ENCODE measurements around the gene C14orf119.

Gene C14orf119

GRCh38 chr14:23141706-23142444, 46.6 kb downstream of the C14orf119 start:
- H2BK120ac ChIP-seq (ENCODE audit: insufficient read depth, low read length, poor library complexity), result peak overlapping the region; percentile 41
- peak overlapping the region; percentile 55 for H4K8ac ChIP-seq (ENCODE audit: low read depth, low read length)
- peak; percentile 88 to 90 for DNase-seq
- H4K12ac ChIP-seq (ENCODE audit: low read depth, low read length), result no peak overlapping the region
- no peak overlapping the region for H3K4me2 ChIP-seq (ENCODE audit: low read length)
- H3K23ac ChIP-seq (ENCODE audit: low read length), result no peak overlapping the region
- H3K18ac ChIP-seq (ENCODE audit: low read length), result no peak overlapping the region
- H3K36me3 ChIP-seq (ENCODE audit: control insufficient read depth in 1 of 2, insufficient read depth in 2 of 2, low read length in 2 of 2), result peaks cover 26 to 34% of the 10 kb centered on the region in 2 experiments
- no peak overlapping the region for H3K4me3 ChIP-seq (ENCODE audit: low read depth, low read length)
- no peak overlapping the region for H2AFZ ChIP-seq (ENCODE audit: insufficient read depth, low read length, poor library complexity)
- H3K79me2 ChIP-seq (ENCODE audit: control insufficient read depth, insufficient read depth, low read length, poor library complexity), result no peaks in the 10 kb centered on the region
- H3K9ac ChIP-seq (ENCODE audit: low read length), result no peak overlapping the region
- no peak overlapping the region for H2AK5ac ChIP-seq (ENCODE audit: low read length)
- H4K91ac ChIP-seq (ENCODE audit: low read depth, low read length), result no peak overlapping the region
- no peak overlapping the region for H3K4ac ChIP-seq (ENCODE audit: low read depth, low read length)
- peaks cover 16 to 26% of the 10 kb centered on the region in 2 experiments for H3K4me1 ChIP-seq (ENCODE audit: control insufficient read depth in 1 of 2, insufficient read depth in 2 of 2, low read length in 2 of 2)
- H3K14ac ChIP-seq (ENCODE audit: low read length), result no peak overlapping the region
- H3K27me3 ChIP-seq (ENCODE audit: insufficient read depth, low read length), result no peaks in the 10 kb centered on the region
- WGBS (ENCODE audit: extremely low coverage, insufficient coverage, insufficient read length), result no CpG with 5 or more reads among the region's 7 CpGs
- H2BK12ac ChIP-seq (ENCODE audit: low read length), result no peak overlapping the region
- no peaks in the 10 kb centered on the region for H3K9me3 ChIP-seq (ENCODE audit: insufficient read depth, low read depth, low read length)
- no peak overlapping the region for H2BK5ac ChIP-seq (ENCODE audit: low read depth, low read length, poor library complexity)
- no peak overlapping the region for H3K27ac ChIP-seq (ENCODE audit: low read depth, low read length)
- H3K79me1 ChIP-seq (ENCODE audit: low read length), result peaks cover 7% of the 10 kb centered on the region

GRCh38 chr14:23142826-23143225, 47.5 kb downstream of the C14orf119 start:
- Histone ChIP-seq H3K4me1 (ENCODE audit: control insufficient read depth in 1 of 2, insufficient read depth in 2 of 2, low read length in 2 of 2) (peaks cover 16 to 28% of the 10 kb centered on the region in 2 experiments), H3K14ac (ENCODE audit: low read length) (no peak overlapping the region), H3K4me2 (ENCODE audit: low read length) (no peak overlapping the region), H2BK5ac (ENCODE audit: low read depth, low read length, poor library complexity) (peak overlapping the region; percentile 18), H2BK120ac (ENCODE audit: insufficient read depth, low read length, poor library complexity) (peak overlapping the region; percentile 39), H2BK12ac (ENCODE audit: low read length) (peak overlapping the region; percentile 62), H3K9ac (ENCODE audit: low read length) (no peak overlapping the region), H3K27ac (ENCODE audit: low read depth, low read length) (no peak overlapping the region), H3K79me2 (ENCODE audit: control insufficient read depth, insufficient read depth, low read length, poor library complexity) (no peaks in the 10 kb centered on the region), H4K8ac (ENCODE audit: low read depth, low read length) (peak overlapping the region; percentile 47), H3K4me3 (ENCODE audit: low read depth, low read length) (no peak overlapping the region), H3K9me3 (ENCODE audit: insufficient read depth, low read depth, low read length) (no peaks in the 10 kb centered on the region), H2AFZ (ENCODE audit: insufficient read depth, low read length, poor library complexity) (no peak overlapping the region), H3K23ac (ENCODE audit: low read length) (no peak overlapping the region), H3K79me1 (ENCODE audit: low read length) (peaks cover 9% of the 10 kb centered on the region), H3K18ac (ENCODE audit: low read length) (peak overlapping the region; percentile 14), H3K36me3 (ENCODE audit: control insufficient read depth in 1 of 2, insufficient read depth in 2 of 2, low read length in 2 of 2) (peaks cover 19 to 24% of the 10 kb centered on the region in 2 experiments), H4K12ac (ENCODE audit: low read depth, low read length) (no peak overlapping the region), H2AK5ac (ENCODE audit: low read length) (peak overlapping the region; percentile 64), H3K4ac (ENCODE audit: low read depth, low read length) (no peak overlapping the region), H4K91ac (ENCODE audit: low read depth, low read length) (peak overlapping the region; percentile 45), H3K27me3 (ENCODE audit: insufficient read depth, low read length) (no peaks in the 10 kb centered on the region)
- whole genome bisulfite sequencing (ENCODE audit: extremely low coverage, insufficient coverage, insufficient read length), result no CpG with 5 or more reads among the region's 4 CpGs
- no peak for DNase-seq

DNA sequence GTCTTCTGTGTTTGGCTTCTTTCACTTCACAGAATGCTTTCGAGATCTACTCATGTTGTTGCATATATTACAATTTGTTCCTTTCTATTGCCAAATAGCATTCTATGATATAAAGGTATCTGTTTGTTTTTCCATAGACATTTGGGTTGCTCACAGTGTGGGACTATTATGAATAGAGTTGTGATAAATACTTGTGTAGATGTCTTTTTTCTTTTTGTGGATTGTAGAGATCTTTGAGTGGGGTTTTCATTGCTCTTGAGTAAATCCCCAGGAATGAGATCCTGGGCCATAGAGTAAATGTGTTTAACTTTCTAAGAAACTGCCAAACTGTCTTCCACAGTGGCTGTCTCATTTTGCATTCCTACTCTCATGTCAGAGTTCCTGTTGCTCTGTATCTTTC, 48.6 kb downstream of the C14orf119 start:
- H3K4me3 ChIP-seq (ENCODE audit: low read depth, low read length), result no peak overlapping the region
- no peak overlapping the region for H3K27ac ChIP-seq (ENCODE audit: low read depth, low read length)
- H3K23ac ChIP-seq (ENCODE audit: low read length), result no peak overlapping the region
- no peaks in the 10 kb centered on the region for H3K9me3 ChIP-seq (ENCODE audit: insufficient read depth, low read depth, low read length)
- H3K79me2 ChIP-seq (ENCODE audit: control insufficient read depth, insufficient read depth, low read length, poor library complexity), result no peaks in the 10 kb centered on the region
- H3K18ac ChIP-seq (ENCODE audit: low read length), result no peak overlapping the region
- no peak overlapping the region for H2BK12ac ChIP-seq (ENCODE audit: low read length)
- H2AK5ac ChIP-seq (ENCODE audit: low read length), result no peak overlapping the region
- H3K79me1 ChIP-seq (ENCODE audit: low read length), result peaks cover 9% of the 10 kb centered on the region
- no peak overlapping the region for H2BK120ac ChIP-seq (ENCODE audit: insufficient read depth, low read length, poor library complexity)
- H3K36me3 ChIP-seq (ENCODE audit: control insufficient read depth in 1 of 2, insufficient read depth in 2 of 2, low read length in 2 of 2), result peaks cover 16 to 22% of the 10 kb centered on the region in 2 experiments
- H2BK5ac ChIP-seq (ENCODE audit: low read depth, low read length, poor library complexity), result no peak overlapping the region
- H3K9ac ChIP-seq (ENCODE audit: low read length), result no peak overlapping the region
- no peak overlapping the region for H3K14ac ChIP-seq (ENCODE audit: low read length)
- no peak overlapping the region for H3K4ac ChIP-seq (ENCODE audit: low read depth, low read length)
- H4K8ac ChIP-seq (ENCODE audit: low read depth, low read length), result no peak overlapping the region
- H3K4me2 ChIP-seq (ENCODE audit: low read length), result no peak overlapping the region
- H2AFZ ChIP-seq (ENCODE audit: insufficient read depth, low read length, poor library complexity), result no peak overlapping the region
- no CpG with 5 or more reads among the region's 1 CpG for WGBS (ENCODE audit: extremely low coverage, insufficient coverage, insufficient read length)
- no peak for DNase-seq
- no peaks in the 10 kb centered on the region for H3K27me3 ChIP-seq (ENCODE audit: insufficient read depth, low read length)
- no peak overlapping the region for H4K12ac ChIP-seq (ENCODE audit: low read depth, low read length)
- no peak overlapping the region for H4K91ac ChIP-seq (ENCODE audit: low read depth, low read length)
- H3K4me1 ChIP-seq (ENCODE audit: control insufficient read depth in 1 of 2, insufficient read depth in 2 of 2, low read length in 2 of 2), result peaks cover 16 to 29% of the 10 kb centered on the region in 2 experiments

DNA sequence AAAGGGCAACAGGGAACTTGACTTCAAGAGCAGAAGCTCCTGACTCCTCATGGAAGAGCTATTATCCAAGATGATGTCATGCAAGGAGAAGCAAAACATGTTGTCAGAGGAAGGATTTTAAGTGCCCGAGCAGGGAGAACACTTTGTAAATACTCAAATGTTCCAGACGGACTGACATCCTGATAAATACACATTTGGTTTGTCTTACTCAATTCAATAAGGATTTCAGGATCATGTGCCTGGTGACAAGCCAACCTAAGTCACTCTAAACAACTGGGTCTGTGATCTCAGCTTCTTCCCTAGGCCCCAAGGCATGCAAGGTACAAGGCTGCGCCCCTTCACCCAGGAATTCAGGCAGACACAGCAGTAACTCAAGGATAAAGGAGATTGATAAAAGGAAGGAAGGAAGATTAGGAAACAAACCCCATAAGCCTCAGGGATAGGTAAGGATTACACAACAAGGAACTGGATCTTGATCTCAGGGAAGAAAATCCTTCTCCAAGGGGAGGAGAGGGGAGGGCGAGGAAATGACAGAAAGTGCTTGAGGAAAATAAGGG, 50.6 kb downstream of the C14orf119 start:
- Histone ChIP-seq H4K12ac (ENCODE audit: low read depth, low read length) (no peak overlapping the region), H3K27me3 (ENCODE audit: insufficient read depth, low read length) (no peaks in the 10 kb centered on the region), H3K23ac (ENCODE audit: low read length) (no peak overlapping the region), H3K18ac (ENCODE audit: low read length) (no peak overlapping the region), H2BK5ac (ENCODE audit: low read depth, low read length, poor library complexity) (peak overlapping the region; percentile 3), H3K4me1 (ENCODE audit: control insufficient read depth in 1 of 2, insufficient read depth in 2 of 2, low read length in 2 of 2) (peaks cover 13 to 29% of the 10 kb centered on the region in 2 experiments), H3K9ac (ENCODE audit: low read length) (no peak overlapping the region), H2AK5ac (ENCODE audit: low read length) (no peak overlapping the region), H3K4me2 (ENCODE audit: low read length) (no peak overlapping the region), H3K9me3 (ENCODE audit: insufficient read depth, low read depth, low read length) (no peaks in the 10 kb centered on the region), H3K79me1 (ENCODE audit: low read length) (peaks cover 9% of the 10 kb centered on the region), H3K14ac (ENCODE audit: low read length) (no peak overlapping the region), H3K27ac (ENCODE audit: low read depth, low read length) (peak overlapping the region; percentile 69), H2AFZ (ENCODE audit: insufficient read depth, low read length, poor library complexity) (no peak overlapping the region), H4K8ac (ENCODE audit: low read depth, low read length) (no peak overlapping the region), H2BK12ac (ENCODE audit: low read length) (no peak overlapping the region), H3K4me3 (ENCODE audit: low read depth, low read length) (no peak overlapping the region), H2BK120ac (ENCODE audit: insufficient read depth, low read length, poor library complexity) (no peak overlapping the region), H4K91ac (ENCODE audit: low read depth, low read length) (no peak overlapping the region), H3K4ac (ENCODE audit: low read depth, low read length) (no peak overlapping the region), H3K79me2 (ENCODE audit: control insufficient read depth, insufficient read depth, low read length, poor library complexity) (no peaks in the 10 kb centered on the region), H3K36me3 (ENCODE audit: control insufficient read depth in 1 of 2, insufficient read depth in 2 of 2, low read length in 2 of 2) (peaks cover 3 to 13% of the 10 kb centered on the region in 2 experiments)
- DNase-seq, result peak; percentile 65 to 79
- no CpG with 5 or more reads among the region's 4 CpGs for WGBS (ENCODE audit: extremely low coverage, insufficient coverage, insufficient read length)

Data from trophoblast cell (in vitro differentiated cells and primary cell).